OCI-M2 (cell line): ENCODE data around the gene ZBED1.
"Not testable (repeated sequence)": the region's sequence is repeated elsewhere in the genome, so short reads cannot be mapped to it uniquely, and the experiment has no call there.

Experiments used
- DNase-seq: peaks from one replicate; lab custom pipeline; 2025; ENCODE audit not compliant: unreplicated experiment; lab: John Stamatoyannopoulos, UW

Gene ZBED1

GRCh38 chrX:2457289-2458133 lies 43.3 kb downstream of the ZBED1 start:
- no peak for DNase-seq

- not testable (repeated sequence) for DNase-seq
Measured at GRCh38 chrX:2456091-2456490, 44.7 kb downstream of the ZBED1 start.

GRCh38 chrX:2454620-2455019 lies 46.2 kb downstream of the ZBED1 start:
- DNase-seq = not testable (repeated sequence)

GRCh38 chrX:2452799-2453198 lies 48.0 kb downstream of the ZBED1 start:
- DNase-seq = no peak

- no peak for DNase-seq
Measured at GRCh38 chrX:2452317-2452784, 48.4 kb downstream of the ZBED1 start.

GRCh38 chrX:2451501-2452316 lies 49.1 kb downstream of the ZBED1 start:
- no peak for DNase-seq

GRCh38 chrX:2450681-2451080 lies 50.1 kb downstream of the ZBED1 start:
- DNase-seq = no peak

GRCh38 chrX:2449135-2449886 lies 51.5 kb downstream of the ZBED1 start:
- no peak for DNase-seq

GRCh38 chrX:2447484-2447883 lies 53.3 kb downstream of the ZBED1 start:
- DNase-seq = no peak

- DNase-seq = no peak
Measured at GRCh38 chrX:2446815-2447214, 54.0 kb downstream of the ZBED1 start.

GRCh38 chrX:2445662-2446623 lies 54.8 kb downstream of the ZBED1 start:
- DNase-seq = no peak

- no peak for DNase-seq
Measured at GRCh38 chrX:2442694-2443093, 58.1 kb downstream of the ZBED1 start.

- DNase-seq = no peak
Measured at GRCh38 chrX:2441466-2441865, 59.3 kb downstream of the ZBED1 start.

- no peak for DNase-seq
Measured at GRCh38 chrX:2439613-2440012, 61.2 kb downstream of the ZBED1 start.
